NCI-H1417 treated with DMSO at 0.1 percent for 48 hours (cell line): ENCODE results near the gene PIGA.

Experiments used
- DNase-seq: peaks from one replicate; lab custom pipeline; 2025; lab: John Stamatoyannopoulos, UW

The PIGA gene

GRCh38 chrX:15335135-15336022 is at the start of gene PIGA:
TSS of gene PIGA (minus strand) at chrX:15335523. CDS start at chrX:15331930, 3,593 bp downstream.
- DNase-seq = peak; percentile 93

GRCh38 chrX:15384304-15384703 is 49.0 kb upstream of the PIGA start, which contains the start of gene VEGFD:
TSS of gene VEGFD (minus strand) at chrX:15384413. CDS start at chrX:15383946, 467 bp downstream.
- no peak for DNase-seq

GRCh38 chrX:15382813-15383212 is 47.5 kb upstream of the PIGA start:
- no peak for DNase-seq

- DNase-seq = no peak
These were observed 41.6 kb upstream of the PIGA start for GRCh38 chrX:15376956-15377355.

- DNase-seq = no peak
These were observed 38.7 kb upstream of the PIGA start for GRCh38 chrX:15373976-15374375.

- no peak for DNase-seq
These were observed 31.4 kb upstream of the PIGA start for GRCh38 chrX:15366506-15367352.

- DNase-seq = no peak
These were observed 24.4 kb upstream of the PIGA start for GRCh38 chrX:15359701-15360100.

- no peak for DNase-seq
These were observed 23.2 kb upstream of the PIGA start for GRCh38 chrX:15358533-15358932.

- DNase-seq = no peak
These were observed 21.1 kb upstream of the PIGA start for GRCh38 chrX:15356444-15356843.

- DNase-seq = no peak
These were observed 15.1 kb upstream of the PIGA start for GRCh38 chrX:15350329-15350996.

- peak; percentile 6 for DNase-seq
These were observed 13.7 kb upstream of the PIGA start for GRCh38 chrX:15349046-15349445.

GRCh38 chrX:15345976-15346375 is 10.7 kb upstream of the PIGA start:
- DNase-seq = no peak

- DNase-seq = no peak
These were observed 8.8 kb upstream of the PIGA start for GRCh38 chrX:15344106-15344505.

- no peak for DNase-seq
These were observed 7.8 kb upstream of the PIGA start for GRCh38 chrX:15343075-15343476.

- no peak for DNase-seq
These were observed 5.5 kb upstream of the PIGA start for GRCh38 chrX:15340867-15341266.

- no peak for DNase-seq
These were observed 695 bp upstream of the PIGA start for GRCh38 chrX:15336023-15336413.

- DNase-seq = no peak
These were observed 762 bp downstream of the PIGA start for GRCh38 chrX:15334561-15334960.

GRCh38 chrX:15328821-15329220 is 6.5 kb downstream of the PIGA start:
- DNase-seq = no peak

- no peak for DNase-seq
These were observed 7.2 kb downstream of the PIGA start for GRCh38 chrX:15328131-15328530.

GRCh38 chrX:15322472-15322871 is 12.9 kb downstream of the PIGA start:
- DNase-seq = no peak

- no peak for DNase-seq
These were observed 13.3 kb downstream of the PIGA start for GRCh38 chrX:15322072-15322471.

GRCh38 chrX:15321447-15321846 is 13.9 kb downstream of the PIGA start:
- no peak for DNase-seq
